Astrocyte of the spinal cord (primary cell): ENCODE data around the gene POU2AF1.

Experiments used
- DNase-seq: peaks from one replicate; pipeline ENCODE4 v3.0.0; 2011; ENCODE audit warnings: low read depth, low spot score
- H3K4me3 ChIP-seq: 2 replicates; pipeline ENCODE4 v1.5.1; 2011; ENCODE audit warnings: low read depth, mild to moderate bottlenecking, low read length, moderate library complexity
- in situ Hi-C: cut with HindIII; loops from 2 replicates; pipeline ENCODE4 v1.10.0; 2017; ENCODE audit warnings: low sequenced_read_pairs
- TF ChIP-seq, protein P1 (sequence below): IDR thresholded peaks from 2 replicates; pipeline ENCODE4 v1.5.1; 2012; ENCODE audit warnings: low read depth, mild to moderate bottlenecking, low read length, inconsistent platforms

Gene POU2AF1

DNA sequence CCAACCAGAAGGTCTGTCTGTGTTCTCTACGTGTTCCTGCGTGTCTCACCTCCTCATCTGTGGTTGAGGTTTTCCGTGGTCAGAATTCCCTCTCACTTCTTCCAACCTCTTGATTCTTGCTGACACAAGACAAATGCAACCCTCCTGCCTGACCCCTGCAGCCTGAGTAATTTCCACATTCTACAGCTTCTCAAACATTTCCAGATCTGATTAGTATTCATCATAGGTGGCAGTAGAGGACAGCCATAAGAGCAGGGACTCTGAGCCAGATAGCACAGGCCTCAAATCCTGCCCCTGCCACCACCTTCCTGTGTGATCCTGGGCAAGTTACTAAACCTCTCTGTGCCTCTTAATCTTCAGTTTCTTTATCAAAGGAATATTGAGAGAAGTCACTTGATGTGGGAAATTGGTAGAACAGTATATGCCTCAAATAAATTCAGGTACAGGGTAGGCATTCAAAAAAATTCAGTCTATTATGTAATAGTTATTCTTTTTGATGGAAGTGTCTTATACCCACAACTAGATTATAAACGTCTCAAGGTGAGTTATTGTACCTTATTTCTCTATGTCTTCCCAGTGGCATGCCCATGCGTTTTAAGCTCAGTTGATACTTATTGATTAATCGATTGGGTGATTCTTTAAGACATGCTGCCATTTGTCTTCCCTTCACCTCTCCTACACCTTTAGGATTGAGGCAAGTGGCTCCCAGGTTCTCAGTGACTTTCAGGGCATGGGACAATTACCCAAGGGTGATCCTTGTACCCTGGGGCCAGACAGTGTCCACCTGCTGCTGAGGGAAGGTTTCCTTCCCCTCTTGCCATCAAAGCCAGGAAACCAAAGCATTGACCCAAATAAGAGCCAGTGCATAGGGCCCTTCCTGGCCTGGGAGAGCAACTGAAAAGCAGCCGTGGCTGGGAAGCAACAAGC, 19.6 kb downstream of the POU2AF1 start:
- DNase-seq: no peak
- no peak overlapping the region for H3K4me3 ChIP-seq
- TF ChIP-seq, protein P1, sequence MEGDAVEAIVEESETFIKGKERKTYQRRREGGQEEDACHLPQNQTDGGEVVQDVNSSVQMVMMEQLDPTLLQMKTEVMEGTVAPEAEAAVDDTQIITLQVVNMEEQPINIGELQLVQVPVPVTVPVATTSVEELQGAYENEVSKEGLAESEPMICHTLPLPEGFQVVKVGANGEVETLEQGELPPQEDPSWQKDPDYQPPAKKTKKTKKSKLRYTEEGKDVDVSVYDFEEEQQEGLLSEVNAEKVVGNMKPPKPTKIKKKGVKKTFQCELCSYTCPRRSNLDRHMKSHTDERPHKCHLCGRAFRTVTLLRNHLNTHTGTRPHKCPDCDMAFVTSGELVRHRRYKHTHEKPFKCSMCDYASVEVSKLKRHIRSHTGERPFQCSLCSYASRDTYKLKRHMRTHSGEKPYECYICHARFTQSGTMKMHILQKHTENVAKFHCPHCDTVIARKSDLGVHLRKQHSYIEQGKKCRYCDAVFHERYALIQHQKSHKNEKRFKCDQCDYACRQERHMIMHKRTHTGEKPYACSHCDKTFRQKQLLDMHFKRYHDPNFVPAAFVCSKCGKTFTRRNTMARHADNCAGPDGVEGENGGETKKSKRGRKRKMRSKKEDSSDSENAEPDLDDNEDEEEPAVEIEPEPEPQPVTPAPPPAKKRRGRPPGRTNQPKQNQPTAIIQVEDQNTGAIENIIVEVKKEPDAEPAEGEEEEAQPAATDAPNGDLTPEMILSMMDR: no peak
- in situ Hi-C loops: no loop called here

DNA sequence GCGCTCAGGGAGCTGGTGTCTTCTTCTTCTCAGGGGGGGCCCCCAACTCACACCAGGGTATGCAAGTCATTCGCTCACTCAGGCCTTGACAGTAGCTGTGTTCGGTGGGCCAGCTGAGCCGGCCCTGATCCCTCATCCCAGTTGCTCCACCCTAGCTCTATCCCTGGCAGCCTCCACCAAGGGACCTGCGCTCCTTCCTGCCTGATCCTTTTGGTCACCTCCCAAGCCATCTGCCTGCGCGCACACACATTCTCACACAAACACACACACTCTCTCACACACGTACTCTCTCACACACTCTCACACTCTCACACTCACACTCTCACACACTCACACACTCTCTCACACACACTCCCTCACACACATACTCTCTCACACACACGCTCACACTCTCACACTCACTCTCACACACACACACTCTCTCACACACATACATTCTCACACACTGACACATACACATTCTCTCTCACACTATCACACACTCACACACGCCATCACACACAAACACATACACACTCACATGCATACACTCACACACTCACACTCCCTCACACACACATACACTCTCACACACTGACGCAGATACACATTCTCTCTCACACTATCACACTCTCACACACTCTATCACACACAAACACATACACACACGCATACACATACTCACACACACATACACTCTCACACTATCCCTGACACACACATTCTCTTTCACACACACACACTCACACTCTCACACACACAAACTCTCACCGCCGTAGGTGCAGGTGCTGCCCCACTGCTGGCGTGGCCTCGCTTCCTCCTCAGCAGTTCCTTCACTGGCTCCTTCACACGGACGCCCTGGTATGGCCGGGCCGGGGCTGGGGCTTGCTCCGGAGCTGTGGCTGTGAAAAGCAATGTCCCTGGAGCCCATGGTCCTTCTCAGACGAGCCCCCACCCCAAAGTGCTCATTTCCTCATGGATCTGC, 20.8 kb downstream of the POU2AF1 start:
- in situ Hi-C loops: no loop called here
- TF ChIP-seq, protein P1: no peak
- H3K4me3 ChIP-seq: no peak overlapping the region
- DNase-seq: no peak

DNA sequence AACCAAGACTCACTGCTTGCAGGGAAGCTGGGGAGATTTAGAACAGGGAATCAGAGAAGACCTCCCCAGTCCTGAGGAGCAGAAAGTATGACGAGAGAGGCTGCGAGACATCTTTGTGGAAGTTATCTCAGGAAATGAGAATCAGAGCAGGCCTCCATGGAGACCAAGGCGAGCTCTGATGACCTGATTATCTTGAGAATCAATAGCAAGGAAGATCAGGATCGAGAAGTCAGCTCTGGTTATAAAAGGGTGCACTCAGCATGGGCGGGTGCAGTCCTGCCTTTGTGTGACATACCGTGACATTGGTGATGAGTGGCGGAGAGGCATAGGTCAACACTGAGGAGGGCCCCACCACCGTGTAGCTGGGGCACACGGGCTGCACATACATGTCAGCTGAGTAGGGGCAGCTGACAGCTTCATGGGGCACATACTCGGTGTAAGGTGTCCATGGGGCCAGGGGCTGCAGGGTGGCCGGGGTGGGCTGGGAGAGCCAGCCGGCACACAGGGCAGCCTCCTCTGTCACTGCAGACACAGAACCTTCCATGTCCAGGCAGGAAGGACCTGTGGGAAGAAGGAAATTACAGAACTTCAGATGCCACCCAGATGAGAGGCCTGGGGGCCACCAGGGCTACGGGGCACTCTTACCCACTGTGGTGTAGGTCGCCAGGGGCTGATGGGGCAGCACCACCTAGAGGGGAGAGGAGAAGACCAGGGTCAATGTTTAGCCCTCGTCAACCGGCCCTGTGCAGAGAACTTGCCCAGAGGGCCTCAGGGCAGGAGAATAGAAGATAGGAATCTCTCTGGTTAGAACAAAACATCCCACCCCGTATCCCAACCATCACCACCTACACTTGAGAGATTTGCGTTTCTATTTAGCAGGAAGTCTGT, 21.7 kb downstream of the POU2AF1 start:
- TF ChIP-seq, protein P1: no peak
- DNase-seq: no peak
- in situ Hi-C loops: no loop called here
- no peak overlapping the region for H3K4me3 ChIP-seq

DNA sequence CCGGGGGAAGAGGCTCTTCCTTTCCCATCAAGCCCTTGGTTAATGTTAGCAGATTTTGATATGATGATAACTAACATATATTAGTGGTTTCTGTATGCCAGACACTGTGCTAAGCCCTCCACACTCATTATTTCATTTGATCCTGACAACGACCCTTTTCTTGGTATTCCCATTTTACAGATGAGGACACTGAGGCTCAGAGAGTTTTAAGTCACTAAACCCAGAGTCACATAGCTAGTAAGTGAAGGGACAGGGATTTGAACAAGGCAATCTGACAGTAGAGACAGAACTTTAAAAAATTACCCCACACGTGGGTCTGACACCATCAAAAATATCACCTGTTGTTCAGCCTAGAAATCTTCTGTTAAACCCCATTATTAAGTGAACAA, 22.4 kb downstream of the POU2AF1 start:
- TF ChIP-seq, protein P1: no peak
- no peak overlapping the region for H3K4me3 ChIP-seq
- DNase-seq: no peak
- in situ Hi-C loops: no loop called here

DNA sequence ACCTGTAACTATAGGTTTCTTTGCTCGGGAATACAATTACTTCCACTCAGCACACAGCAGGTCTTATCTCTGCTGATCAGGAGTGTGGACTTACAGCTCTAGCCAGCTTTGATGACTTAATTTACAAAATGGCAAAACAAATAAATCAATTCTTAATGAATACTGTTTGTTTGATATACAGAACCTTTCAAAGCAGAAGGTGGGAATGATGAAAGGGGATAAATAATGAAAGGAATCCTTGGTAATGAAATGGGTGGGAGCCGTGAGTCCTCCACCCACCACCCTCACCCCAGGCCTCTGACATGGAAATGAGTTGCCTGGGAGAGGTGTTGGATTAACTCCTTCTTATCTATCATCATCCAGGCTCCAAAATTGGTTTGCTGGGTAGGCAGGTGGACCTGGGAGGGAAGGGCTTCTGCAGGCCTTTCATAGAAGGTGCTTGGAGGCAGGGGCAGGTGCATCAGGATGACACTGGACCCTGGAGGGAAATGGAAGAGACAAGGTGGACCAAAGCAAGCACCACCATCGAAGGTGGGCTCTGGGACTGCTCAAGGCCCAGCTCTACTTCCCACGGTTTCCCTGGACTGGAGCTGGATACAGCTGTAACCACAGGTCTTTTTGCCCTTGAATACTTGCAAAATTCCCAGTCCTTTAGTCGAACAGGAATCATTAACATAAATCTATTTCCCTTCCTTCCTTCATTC, 23.0 kb downstream of the POU2AF1 start:
- in situ Hi-C loops: no loop called here
- TF ChIP-seq, protein P1: no peak
- DNase-seq: no peak
- no peak overlapping the region for H3K4me3 ChIP-seq
